Renal cortical epithelial cell (primary cell): ENCODE results near the gene PRDM15. TPM values are rescaled to one million over a fixed set of nuclear protein-coding genes. Genes with fewer than 3 reads are reported as not detected.

ENCODE experiments used
- DNase-seq: peaks from one replicate; pipeline ENCODE4 v3.0.0-alpha.2; 2011; ENCODE audit warnings: low read depth
- total RNA-seq: library from RNA; depleted of rRNA; stranded (reverse); fragments of >200 nt; gene quantifications from 2 replicates; pipeline ENCODE4 v1.2.3, GENCODE V29; 2014

PRDM15 gene
- total RNA-seq, 1 donor from 2014 or later = 7.8 TPM

DNA sequence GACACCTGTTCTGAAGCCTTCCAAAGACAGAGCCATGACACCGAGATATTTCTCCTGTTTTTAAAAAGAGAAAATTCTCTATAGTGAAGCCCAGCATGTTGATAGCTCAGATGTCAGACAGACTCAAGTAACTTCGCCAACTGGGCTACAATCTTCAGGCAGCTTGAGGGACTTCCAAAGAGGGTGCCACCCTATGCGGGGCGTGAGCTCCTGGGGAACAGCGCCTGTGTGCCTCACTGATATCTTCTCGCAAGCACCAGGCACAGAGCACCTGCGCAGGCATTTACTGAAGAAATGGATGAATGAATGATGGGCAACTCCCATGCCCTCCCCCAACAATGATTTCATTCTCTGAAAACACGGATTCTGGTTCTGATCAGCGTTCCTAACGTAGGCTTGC, 129.9 kb downstream of the PRDM15 start:
- no peak for DNase-seq

Other genes with a start within 250 kb of the PRDM15 start
- gene RIPK4, start 112.3 kb downstream of the PRDM15 start, total RNA-seq = 30.6 and 65.1 TPM in 2 replicates
- gene C2CD2, start 74.7 kb upstream of the PRDM15 start, total RNA-seq = 17.9 and 30.7 TPM in 2 replicates
- gene ZBTB21, start 131.0 kb upstream of the PRDM15 start, total RNA-seq = 4.5 and 9.0 TPM in 2 replicates
- gene UMODL1, start 192.0 kb upstream of the PRDM15 start, total RNA-seq = not detected in 2 replicates